Lung (tissue), 12 donors: ENCODE results near the gene TRIM44. TPM values are rescaled to one million over a fixed set of nuclear protein-coding genes. Genes with fewer than 3 reads are reported as not detected.

Source experiments
- ATAC-seq: fragments of 200-7000 bp; cut with Tn5 transposase; one replicate; pipeline ENCODE4 v1.9.1; 2020; ENCODE audit warnings: moderate number of reproducible peaks; ENCODE audit not compliant: insufficient read depth, low FRiP score
- DNase-seq, 3 donors: peaks; one replicate each; pipeline ENCODE4 v3.0.0-alpha.2; 2013 to 2017
- H3K27ac ChIP-seq, 2 donors: one replicate each; pipeline ENCODE4 v1.5.1; 2013; ENCODE audit warnings: mild to moderate bottlenecking in 2 of 2, moderate library complexity in 2 of 2, control low read depth in 1 of 2, inconsistent platforms in 1 of 2, low read depth in 1 of 2, low read length in 1 of 2
- H3K27me3 ChIP-seq, 3 donors: one replicate each; pipeline ENCODE4 v1.5.1; 2013; ENCODE audit warnings: low read length in 2 of 3; ENCODE audit not compliant: control insufficient read depth in 3 of 3, insufficient read depth in 3 of 3
- H3K36me3 ChIP-seq, 4 donors: one replicate each; pipeline ENCODE4 v1.5.1; 2013; ENCODE audit warnings: low read length in 4 of 4, mild to moderate bottlenecking in 1 of 4, moderate library complexity in 1 of 4; ENCODE audit not compliant: control insufficient read depth in 4 of 4, insufficient read depth in 4 of 4
- H3K4me1 ChIP-seq, 5 donors: one replicate each; pipeline ENCODE4 v1.5.1; 2013; ENCODE audit warnings: low read length in 5 of 5, mild to moderate bottlenecking in 2 of 5, moderate library complexity in 1 of 5; ENCODE audit not compliant: control insufficient read depth in 5 of 5, insufficient read depth in 5 of 5
- H3K4me3 ChIP-seq: one replicate; pipeline ENCODE4 v1.5.1; 2013; ENCODE audit warnings: mild to moderate bottlenecking, control low read depth, moderate library complexity
- H3K9ac ChIP-seq, 2 donors: one replicate each; pipeline ENCODE4 v1.5.1; 2013; ENCODE audit warnings: low read length in 2 of 2, control low read depth in 1 of 2; ENCODE audit not compliant: insufficient read depth in 1 of 2
- H3K9me3 ChIP-seq, 4 donors: one replicate each; pipeline ENCODE4 v1.5.1; 2013; ENCODE audit warnings: low read length in 3 of 4, mild to moderate bottlenecking in 1 of 4, moderate library complexity in 1 of 4; ENCODE audit not compliant: control insufficient read depth in 4 of 4, insufficient read depth in 3 of 4
- WGBS, 2 donors: extraction: QIAGEN DNeasy Blood & Tissue Kit; methylation state at CpG; one replicate each; pipeline ENCODE4 v1.1.7; 2013; 5-methylcytosine and 5-hydroxymethylcytosine counted together
- polyA plus RNA-seq, 2 donors: library from polyadenylated mRNA; stranded (reverse); fragments of 200-250 nt; gene quantifications; one replicate each; pipeline ENCODE4 v1.2.1, GENCODE V29; 2013
- total RNA-seq, 2 donors: library from RNA; depleted of rRNA in 1 of 2; stranded (reverse); fragments of >200 nt in 1 of 2; gene quantifications; one replicate each; pipeline ENCODE4 v1.2.1, GENCODE V29; 2014 to 2021
- TF ChIP-seq, protein P1 (sequence below): IDR thresholded peaks from 2 replicates; pipeline ENCODE4 v1.5.1; 2012; ENCODE audit warnings: mild to moderate bottlenecking; ENCODE audit errors: control extremely low read depth, extremely low read depth
- donor health status: control.
- donor health status: control.
- donor health status: Bipolar disorder and iron deficiency.
- donor health status: healthy.
- donor health status: DM: yes; HTN: yes; CAD: no.

Gene TRIM44
- total and polyA plus RNA-seq, 4 donors, result 9.1 to 62.2 (median 22.7) TPM

DNA sequence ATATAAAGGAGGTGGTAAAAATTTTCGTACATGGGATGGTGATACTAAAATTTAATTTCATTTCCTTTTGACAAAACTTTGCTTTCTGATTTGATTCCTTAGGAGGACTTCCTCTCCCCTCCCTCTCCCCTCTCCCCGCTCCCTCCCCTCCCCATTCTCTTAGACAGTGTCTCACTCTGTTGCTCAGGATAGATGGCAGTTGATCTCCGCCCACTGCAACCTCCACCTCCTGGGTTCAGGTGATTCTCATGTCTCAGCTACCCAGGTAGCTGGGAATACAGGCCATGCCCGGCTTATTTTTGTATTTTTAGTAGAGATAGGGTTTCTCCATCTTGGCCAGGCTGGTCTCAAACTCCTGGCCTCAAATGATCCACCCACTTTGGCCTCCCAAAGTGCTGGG lies 15.9 kb downstream of the TRIM44 start:
- no peak for ATAC-seq
- no peak overlapping the region for H3K27ac ChIP-seq
- H3K9me3 ChIP-seq, result no peaks in the 10 kb centered on the region
- 85 to 93% methylated on average over 4 of the region's 4 CpGs for WGBS, 2 donors
- H3K4me3 ChIP-seq, result no peak overlapping the region
- H3K4me1 ChIP-seq, result peaks cover 0 to 29% (median 4%) of the 10 kb centered on the region in 5 donors
- H3K9ac ChIP-seq, result no peak overlapping the region
- H3K27me3 ChIP-seq, result no peaks in the 10 kb centered on the region
- TF ChIP-seq, protein P1, sequence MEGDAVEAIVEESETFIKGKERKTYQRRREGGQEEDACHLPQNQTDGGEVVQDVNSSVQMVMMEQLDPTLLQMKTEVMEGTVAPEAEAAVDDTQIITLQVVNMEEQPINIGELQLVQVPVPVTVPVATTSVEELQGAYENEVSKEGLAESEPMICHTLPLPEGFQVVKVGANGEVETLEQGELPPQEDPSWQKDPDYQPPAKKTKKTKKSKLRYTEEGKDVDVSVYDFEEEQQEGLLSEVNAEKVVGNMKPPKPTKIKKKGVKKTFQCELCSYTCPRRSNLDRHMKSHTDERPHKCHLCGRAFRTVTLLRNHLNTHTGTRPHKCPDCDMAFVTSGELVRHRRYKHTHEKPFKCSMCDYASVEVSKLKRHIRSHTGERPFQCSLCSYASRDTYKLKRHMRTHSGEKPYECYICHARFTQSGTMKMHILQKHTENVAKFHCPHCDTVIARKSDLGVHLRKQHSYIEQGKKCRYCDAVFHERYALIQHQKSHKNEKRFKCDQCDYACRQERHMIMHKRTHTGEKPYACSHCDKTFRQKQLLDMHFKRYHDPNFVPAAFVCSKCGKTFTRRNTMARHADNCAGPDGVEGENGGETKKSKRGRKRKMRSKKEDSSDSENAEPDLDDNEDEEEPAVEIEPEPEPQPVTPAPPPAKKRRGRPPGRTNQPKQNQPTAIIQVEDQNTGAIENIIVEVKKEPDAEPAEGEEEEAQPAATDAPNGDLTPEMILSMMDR, result no peak
- no peaks in the 10 kb centered on the region for H3K36me3 ChIP-seq
- no peak for DNase-seq

DNA sequence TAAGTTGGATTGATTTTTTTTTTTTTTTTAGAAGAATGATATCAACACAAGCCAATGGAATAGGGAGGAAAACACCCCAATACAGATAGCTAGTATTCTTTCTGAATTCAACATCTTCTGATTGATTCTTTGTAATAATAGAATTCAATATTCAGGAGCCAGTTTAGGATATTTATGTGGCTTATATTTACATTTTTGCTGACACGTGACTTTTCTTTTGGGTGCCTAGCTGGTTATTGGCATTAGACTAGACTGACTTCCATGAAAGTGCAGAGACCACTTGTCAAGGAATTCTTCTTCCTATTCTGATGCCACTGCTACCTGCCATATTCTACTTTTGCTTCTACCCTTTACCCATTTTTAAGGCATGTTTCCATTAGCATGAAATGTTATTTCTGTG lies 16.4 kb downstream of the TRIM44 start:
- ATAC-seq, result no peak
- WGBS, 2 donors, result 91 to 100% methylated on average over 1 of the region's 1 CpG

DNA sequence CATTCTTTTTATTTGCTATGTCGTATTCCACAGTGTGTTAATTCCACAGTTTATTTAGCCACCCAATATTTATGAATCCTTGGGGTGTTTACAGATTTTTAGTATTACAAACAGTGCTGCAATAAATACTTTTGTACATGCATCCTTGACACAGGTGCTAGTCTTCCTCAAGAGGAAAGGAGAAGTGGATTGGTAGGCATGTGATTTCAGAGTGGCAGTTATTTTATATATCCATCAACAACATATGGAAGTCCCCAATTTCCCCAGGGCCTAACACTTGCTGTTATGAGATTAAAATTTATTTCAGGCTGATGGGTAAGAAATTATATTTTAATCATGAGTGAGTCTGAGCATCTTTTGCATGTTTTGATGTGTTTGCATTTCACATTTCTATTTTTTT lies 17.9 kb downstream of the TRIM44 start:
- Histone ChIP-seq H3K4me1 (peaks cover 0 to 25% (median 4%) of the 10 kb centered on the region in 5 donors), H3K4me3 (no peak overlapping the region), H3K9ac (no peak overlapping the region), H3K27ac (no peak overlapping the region), H3K36me3 (no peaks in the 10 kb centered on the region), H3K27me3 (no peaks in the 10 kb centered on the region), H3K9me3 (no peaks in the 10 kb centered on the region)
- TF ChIP-seq, protein P1, result no peak
- 96 to 98% methylated on average over 1 of the region's 1 CpG for WGBS, 2 donors
- DNase-seq, result no peak
- ATAC-seq, result no peak

More for the DNA sequence above, 16.4 kb downstream of the TRIM44 start:
- Histone ChIP-seq H3K4me3 (no peak overlapping the region), H3K4me1 (peaks cover 0 to 26% (median 4%) of the 10 kb centered on the region in 5 donors), H3K36me3 (no peaks in the 10 kb centered on the region), H3K27ac (no peak overlapping the region), H3K9me3 (no peaks in the 10 kb centered on the region), H3K27me3 (no peaks in the 10 kb centered on the region), H3K9ac (no peak overlapping the region)
- TF ChIP-seq, protein P1, result no peak
- no peak for DNase-seq

DNA sequence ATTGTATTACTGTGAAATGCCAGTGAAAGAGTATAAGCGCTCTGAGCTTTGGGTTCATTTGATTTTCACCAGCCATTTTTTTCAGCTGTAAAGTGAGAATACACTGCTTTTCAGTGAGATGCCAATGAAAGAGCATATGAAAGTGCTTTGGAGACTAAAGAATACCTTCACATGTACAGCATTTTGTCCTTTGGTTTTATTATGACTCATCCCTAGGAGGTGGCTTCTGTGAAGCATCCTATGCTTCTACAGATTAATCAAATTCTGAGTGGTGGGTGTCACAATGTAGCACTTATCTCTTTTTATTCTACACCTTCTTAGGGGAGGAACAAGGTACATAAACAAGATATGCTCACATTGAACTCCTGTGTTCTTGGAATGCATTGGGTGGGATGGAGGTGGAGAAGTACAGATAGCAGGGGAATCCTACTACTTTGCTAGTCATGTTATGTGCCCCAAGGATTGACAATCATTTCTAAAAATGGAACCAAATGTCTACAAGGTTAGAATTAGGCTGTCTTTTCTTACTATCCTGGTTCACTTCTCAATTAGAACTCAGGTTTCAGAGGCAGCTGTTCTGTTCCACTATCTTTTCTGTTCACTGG lies 18.7 kb downstream of the TRIM44 start:
- H3K4me1 ChIP-seq, result peaks cover 0 to 19% (median 4%) of the 10 kb centered on the region in 5 donors

More for the DNA sequence above, 18.7 kb downstream of the TRIM44 start:
- Histone ChIP-seq H3K9me3 (no peaks in the 10 kb centered on the region), H3K27me3 (no peaks in the 10 kb centered on the region), H3K36me3 (peaks cover 0 to 2% (median under 1%) of the 10 kb centered on the region in 4 donors), H3K9ac (no peak overlapping the region), H3K27ac (no peak overlapping the region), H3K4me3 (no peak overlapping the region)
- ATAC-seq, result no peak
- TF ChIP-seq, protein P1, result no peak
- DNase-seq, result no peak
- 97 to 99% methylated on average over 1 of the region's 1 CpG for WGBS, 2 donors
